SIG-M5 (cell line): ENCODE measurements around the gene CPNE9.

Experiments
- DNase-seq: peaks from one replicate; lab custom pipeline; 2025; lab: John Stamatoyannopoulos, UW

CPNE9 gene, protein sequence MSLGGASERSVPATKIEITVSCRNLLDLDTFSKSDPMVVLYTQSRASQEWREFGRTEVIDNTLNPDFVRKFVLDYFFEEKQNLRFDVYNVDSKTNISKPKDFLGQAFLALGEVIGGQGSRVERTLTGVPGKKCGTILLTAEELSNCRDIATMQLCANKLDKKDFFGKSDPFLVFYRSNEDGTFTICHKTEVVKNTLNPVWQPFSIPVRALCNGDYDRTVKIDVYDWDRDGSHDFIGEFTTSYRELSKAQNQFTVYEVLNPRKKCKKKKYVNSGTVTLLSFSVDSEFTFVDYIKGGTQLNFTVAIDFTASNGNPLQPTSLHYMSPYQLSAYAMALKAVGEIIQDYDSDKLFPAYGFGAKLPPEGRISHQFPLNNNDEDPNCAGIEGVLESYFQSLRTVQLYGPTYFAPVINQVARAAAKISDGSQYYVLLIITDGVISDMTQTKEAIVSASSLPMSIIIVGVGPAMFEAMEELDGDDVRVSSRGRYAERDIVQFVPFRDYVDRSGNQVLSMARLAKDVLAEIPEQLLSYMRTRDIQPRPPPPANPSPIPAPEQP

DNA sequence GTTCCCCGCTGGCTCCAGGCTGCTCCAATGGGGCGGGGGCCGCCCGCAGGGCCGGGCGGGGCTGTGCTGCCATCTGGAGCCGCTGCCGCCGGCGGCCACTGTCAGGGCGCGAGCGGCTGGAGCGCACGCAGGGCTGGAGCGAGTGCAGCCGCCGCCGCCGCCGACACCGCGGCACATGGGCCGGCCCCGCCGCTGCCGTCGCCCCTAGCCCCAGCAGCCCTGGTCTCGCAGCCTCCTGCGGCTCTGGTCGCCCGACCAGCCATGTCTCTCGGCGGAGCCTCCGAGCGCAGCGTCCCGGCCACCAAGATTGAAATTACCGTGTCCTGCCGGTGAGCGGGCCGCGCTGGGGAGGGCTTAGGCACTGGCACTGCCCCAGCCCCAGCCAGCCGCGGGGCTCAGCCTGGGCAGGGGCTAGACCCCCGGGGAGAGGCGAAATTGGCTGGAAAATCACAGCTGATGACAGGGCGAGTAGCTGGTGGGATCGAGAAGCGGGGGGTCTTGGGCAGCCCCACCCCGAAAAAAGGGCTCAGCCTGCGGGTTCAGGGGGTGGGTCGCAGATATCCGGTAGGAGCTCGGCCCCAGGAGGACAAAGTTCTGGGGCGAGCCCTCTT is at the start of gene CPNE9:
TSS of gene CPNE9 (plus strand) at position 98 of the 611 bp plus-strand sequence. CDS start at position 262, 164 bp downstream.
- DNase-seq, result no peak

DNA sequence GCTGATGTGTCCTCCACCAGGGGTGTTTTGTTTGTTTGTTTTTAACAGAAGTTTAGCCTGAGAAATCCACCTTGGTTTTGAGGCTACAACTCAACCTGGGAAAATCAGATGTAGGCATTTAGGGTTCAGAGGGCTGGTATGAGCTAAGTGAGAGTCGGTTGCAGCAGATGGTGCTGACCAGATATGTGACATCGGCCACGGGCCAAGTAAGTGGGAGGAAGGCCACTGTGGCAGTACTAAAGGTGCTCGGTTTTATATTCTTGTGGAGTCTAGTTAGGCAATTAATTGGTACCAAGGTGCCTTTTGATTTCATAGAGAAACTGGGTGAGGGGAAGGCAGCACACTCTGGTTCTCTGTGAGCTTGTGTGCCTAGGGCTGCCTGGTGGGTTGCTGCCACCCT is 43.8 kb upstream of the CPNE9 start:
- DNase-seq, result no peak

DNA sequence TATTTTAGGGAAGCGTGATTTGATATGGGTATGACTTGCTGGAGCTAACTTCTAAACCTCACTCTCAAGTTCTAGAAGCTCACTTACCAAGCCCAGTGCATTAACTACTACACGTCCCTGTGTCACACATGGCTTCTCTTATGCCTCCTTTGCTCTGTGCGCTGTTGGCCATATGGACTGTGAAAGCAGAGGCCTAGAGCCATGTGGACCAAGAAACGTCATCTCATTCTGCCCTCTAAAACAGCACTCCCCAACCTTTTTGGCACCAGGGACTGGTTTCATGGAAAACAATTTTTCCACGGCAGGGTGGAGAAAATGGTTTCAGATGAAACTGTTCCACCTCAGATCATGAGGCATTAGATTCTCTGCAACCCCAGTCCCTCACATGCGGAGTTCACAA is 42.7 kb upstream of the CPNE9 start:
- no peak for DNase-seq

DNA sequence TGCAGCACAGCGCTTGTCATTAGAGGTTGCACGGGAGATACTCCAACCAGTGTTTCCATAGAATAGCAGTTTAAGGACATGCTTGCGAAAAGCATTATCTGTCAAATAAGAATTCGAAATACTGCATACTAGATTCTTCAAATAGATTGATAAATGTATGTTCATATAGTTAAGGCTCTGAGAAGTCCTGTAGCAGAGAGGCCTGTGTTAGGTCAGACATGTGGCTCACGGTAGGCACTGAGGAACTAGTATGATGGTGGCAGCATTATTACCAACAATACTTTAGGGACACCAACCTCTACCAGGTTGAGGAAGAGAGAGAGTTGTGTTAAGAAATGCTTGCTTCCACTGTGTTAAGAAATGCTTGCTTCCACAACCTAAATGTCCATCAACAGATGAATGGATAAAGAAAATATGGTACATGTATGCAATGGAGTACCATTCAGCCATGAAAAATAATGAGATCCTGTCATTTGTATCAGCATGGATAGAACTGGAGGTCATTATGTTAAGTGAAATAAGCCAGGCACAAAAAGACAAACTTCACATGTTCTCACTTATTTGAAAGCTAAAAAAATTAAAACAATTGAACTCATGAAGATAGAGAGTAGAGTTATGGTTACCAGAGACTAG is 39.4 kb upstream of the CPNE9 start:
- no peak for DNase-seq

DNA sequence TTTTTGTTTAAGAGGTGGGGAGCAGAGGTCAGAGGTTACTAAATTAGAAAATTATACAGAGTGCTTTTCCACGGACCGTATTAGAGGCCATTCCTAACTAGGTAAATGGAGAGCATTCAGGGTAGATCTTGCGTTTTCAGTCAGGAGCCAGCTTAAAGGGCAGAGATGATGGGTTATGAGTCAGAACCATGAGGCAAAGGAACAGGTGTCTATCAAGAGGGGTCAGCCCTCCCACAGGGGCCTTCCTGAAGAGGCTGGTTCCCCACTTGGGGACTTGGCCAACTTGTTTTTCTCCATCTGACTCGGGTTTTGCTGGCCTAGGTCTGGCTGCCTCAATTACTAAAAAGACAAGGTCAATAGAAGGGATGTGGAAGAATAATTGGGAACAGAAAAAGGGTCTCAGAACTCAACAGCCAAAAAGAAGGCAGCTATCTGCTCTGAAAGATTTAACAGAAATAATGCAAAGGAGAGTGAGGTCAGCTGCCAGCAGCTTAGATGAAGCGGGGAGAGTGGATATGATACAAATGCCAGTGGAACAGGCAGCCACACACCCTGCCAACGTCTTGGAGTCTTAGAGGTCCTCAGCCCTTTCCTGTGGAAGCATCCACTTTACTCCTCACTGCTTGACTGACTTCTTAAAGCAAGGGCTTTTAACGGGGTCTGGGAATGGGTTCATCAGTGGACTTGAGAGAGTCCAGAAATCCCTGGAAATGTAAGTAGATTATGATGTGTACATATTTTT is 36.8 kb upstream of the CPNE9 start:
- no peak for DNase-seq

DNA sequence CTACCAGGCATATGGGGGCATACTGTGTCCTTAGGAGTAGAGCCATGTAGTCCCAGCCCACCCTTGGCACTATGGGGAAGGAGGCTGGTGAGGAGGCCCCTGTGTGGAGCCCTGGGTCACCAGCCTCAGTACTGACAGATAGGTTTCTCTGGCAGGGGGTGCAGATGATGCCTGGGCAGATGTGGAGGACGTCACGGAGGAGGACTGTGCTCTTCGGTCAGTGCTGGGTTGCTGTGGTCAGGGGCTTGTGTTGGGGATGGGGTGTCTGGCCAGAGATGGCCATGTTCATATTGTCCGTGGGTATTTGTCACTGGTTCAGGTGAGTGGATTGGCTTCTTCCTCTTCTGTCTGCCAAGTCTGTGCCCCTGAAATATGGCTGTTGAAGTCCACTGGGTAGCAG is 34.4 kb upstream of the CPNE9 start:
- no peak for DNase-seq

DNA sequence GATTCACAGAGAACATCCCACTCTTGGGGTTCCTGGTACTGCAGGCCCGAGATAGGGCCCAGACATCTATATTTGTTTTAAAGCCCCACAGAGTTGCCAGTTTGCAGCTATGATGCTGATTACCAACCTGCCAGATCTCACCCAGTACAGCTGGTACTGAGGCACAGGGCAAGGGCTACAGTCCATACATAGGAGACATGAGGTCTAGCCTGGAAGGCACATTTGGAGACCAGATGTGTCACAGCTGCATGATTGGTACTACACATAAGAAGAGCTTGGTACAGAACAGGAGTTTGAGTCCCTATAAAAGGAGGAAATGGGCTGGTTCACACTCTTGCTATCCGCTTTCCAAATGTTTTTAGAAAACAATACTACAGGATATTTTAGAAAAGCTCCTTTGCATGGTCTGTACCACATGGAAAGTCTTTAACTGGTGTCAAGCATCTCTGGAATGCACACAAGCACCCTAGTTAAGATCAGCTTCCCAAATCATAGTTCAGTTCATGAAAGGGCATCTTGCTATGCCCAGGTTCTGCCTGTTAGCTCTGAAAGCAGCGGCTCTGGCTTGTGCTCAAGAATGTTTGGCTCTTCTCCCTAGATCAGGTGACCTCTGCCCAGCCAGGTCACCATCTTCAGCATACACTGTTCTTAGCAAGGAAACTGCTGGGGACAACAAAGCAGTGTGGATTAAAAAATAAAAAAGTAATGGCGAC is 33.8 kb upstream of the CPNE9 start:
- DNase-seq, result no peak

DNA sequence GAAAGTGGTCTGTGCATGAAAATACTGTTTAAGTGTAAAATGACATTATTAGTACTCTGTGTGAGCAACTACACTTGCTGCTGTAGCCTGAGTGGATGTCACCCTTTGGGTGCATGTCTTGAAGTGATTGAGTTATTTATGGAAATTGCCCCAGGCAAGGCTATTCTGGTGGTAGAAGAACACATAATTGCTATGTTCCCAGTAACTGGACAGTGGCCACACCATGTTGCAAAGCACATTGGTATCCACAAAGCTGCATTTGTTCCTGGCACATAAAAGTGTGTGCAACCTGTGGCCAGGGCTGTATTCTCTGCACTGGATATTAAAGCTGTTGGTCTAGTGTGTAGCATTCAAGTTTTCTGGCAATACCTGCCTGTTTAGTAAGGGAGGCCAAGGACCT is 30.6 kb upstream of the CPNE9 start:
- no peak for DNase-seq

DNA sequence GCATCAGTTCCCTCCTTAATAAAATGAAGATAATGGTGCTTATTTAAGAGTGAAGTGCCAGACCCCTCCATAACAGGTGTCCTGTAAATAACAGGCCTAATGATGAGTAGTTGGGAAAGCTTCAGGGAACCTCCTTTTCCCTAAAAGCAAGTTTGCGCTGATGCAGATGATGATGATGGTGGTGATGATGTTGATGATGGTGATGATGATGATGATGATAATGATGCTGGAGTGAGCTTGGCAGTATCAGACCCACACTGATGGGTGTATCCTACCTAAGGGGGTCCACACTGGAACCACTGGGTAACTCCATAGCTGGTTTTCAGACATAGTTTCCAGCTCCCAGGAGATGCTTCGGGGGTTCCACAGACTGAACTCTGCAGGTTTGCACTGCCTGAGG is 29.9 kb upstream of the CPNE9 start:
- DNase-seq, result no peak

DNA sequence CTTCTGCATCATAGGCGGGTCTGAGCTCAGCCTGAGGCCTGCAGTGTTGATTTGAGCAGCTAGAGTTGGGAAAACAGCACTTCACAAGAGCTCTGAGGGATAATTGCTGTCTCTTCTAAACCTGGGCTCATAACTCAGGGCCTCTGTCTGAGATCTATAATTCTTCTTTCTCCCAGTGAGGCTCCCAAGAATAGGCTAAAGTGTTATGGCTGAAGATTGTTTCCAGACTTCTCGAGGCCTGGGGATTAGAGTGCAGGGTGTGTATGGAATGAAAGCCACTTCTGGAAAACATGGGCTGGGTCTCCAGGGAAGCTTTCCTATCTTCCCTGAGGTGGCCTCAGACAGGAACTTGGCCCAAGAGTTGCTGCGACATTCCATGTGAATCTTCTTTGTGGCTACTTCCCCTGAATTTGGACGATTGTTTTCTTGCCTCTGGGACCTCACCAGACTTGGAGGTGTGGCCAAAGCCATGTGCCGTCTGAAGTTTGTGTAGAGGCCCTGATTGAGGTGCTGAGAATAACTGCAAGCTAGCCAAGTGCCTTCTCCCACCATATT is 27.8 kb upstream of the CPNE9 start:
- no peak for DNase-seq

DNA sequence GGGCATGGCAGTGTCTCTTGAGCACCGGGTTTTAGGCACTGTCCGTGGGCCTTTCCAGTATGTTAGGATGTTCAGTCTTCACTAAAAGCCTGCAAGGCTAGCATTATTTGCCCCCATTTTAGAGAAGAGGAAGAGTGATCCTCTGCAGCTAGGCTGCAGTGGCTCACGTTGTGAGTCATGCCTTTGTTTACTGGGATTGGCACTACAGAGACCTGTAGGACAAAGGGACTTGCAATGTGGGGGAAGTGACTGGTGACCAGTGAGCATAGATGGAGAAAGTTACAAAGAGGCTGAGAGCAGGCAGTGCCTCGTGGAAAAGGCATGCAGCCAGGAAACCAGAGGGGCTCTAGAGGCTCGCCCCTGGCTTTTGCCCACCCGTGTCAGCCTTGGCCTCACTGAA is 26.8 kb upstream of the CPNE9 start:
- no peak for DNase-seq

DNA sequence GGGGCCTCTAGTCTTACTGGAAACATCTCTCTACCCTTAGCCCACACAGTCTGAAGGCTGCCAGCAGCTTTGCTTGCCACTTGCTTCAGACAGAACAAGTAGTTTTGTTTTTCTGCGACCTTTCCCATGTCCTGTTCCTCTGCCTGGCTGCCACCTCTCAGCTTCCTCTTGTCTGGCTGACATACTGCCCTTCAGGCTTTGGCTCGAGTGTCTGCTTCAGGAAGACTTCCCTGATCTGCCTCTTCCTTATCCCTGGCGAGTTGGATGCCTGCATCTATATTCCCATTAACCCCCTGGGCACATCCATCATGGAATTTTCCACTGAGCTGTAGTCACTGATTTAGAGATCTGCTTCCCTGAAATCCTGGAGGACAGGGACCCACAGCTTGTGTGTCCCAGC is 25.1 kb upstream of the CPNE9 start:
- no peak for DNase-seq

DNA sequence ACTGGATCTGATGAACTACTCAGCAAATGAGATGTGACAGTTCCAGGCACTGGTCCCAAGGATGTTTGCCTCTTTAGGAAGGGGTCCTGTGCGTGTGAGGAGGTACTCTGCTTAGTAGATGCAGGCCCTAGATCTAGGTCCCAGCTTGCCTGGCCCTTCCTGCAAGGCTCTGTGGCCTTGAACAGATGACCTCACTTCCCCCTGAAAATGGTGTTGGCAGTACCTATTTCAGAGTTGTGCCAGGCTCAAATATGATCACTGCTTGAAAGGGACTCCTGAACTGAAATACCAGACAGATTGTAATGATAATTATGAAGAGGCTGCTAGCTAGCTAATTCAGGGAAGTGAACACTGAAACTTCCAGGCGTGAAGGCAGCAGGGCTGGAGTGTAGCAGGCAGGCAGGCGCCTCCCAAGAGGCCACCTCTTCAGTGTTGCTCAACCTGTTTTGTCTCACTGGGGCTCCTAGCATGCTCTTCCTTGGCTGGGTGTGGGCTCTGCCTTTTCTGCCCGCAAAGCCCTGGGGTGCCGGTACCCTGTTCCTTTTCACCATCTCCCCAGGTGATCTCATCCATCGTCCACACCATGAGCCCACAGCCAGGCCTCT is 24.1 kb upstream of the CPNE9 start:
- no peak for DNase-seq

DNA sequence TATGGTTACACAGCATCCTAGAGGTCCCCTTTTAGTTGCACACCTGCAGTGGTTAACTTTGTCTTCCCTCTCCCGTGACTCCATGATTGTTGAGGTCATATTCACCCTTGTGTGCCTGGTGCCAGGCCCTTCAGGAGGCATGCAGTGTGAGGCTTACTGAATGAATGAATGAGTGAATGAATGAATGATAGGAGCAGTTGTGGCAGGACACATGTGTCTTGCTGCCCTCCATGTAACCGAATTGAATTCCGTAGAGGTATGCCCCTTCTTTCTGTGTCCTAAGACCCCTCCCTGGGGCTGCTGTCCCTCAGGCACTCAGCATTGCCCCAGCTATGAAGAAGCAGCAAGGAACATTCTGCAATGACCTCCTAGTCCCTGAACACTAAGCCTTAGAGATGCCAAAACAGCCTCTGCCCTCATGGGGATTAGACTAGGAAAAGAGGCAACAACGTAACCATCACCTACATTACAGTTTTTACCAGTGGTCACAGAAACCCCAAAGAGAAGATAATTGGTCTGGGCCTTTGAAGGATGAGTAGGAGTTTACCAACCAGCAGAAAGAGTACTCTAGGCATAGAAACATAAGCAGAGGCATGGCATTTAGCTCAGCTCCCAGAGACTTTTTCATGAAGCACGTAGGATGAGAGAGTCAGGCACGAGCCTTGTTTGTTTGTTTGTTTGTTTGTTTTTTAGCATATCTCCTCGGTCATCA is 22.5 kb upstream of the CPNE9 start:
- no peak for DNase-seq

DNA sequence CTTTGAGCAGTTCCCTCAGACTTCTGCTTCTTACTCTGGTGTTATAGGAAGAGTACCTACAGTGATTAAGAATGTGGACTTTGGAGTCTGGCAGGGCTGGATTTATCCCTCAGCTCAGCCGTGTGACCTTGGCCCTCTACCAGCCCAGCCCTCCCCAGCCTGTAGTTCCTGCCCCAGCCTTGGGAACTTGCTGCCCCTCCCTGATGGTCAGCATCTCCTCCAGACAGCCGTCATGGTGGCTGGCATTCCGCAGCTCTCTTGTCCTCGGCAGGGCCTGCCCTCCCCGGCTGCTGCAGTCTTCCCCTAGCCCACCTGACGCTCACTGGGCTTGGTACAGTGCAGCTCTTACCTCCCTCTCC is 21.9 kb upstream of the CPNE9 start:
- DNase-seq, result no peak

DNA sequence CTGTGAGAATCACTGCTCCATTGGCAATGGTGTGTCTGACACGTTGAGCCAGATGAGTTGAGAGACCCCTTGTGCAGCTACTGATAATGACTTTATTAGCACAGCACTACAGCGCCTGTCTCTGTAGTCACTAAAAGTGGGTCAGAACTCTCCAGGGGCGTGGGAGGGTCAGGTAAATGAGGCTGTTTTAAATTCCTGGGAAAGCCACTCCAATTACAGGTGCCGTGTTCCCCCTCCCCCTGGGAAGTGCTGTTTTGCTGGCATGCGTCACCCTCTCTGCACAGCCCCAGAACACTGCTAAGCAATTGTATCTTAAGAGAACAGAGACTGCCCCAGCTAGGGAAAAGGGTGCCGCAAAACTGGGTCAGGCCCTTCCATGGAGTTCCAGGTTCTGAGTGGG is 21.5 kb upstream of the CPNE9 start:
- no peak for DNase-seq

DNA sequence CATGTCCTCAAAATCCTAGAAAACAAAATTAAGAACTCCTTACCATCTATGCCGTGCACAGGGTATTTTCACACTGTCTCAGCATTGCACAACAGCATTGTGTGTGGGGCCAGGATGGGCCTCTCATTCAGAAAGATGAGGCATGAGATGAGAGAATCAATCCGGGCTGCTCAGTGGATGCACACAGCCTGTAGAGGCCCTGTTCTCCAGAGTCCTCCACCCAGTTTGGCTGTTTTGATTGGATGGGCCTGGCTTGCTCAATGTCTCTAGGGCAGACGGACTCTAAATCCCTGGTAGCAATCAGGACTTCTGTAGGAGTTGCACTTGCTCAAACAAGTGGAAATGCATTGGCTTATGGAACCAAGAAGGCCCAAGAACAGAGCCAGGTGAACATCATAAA is 20.2 kb upstream of the CPNE9 start:
- DNase-seq, result no peak

DNA sequence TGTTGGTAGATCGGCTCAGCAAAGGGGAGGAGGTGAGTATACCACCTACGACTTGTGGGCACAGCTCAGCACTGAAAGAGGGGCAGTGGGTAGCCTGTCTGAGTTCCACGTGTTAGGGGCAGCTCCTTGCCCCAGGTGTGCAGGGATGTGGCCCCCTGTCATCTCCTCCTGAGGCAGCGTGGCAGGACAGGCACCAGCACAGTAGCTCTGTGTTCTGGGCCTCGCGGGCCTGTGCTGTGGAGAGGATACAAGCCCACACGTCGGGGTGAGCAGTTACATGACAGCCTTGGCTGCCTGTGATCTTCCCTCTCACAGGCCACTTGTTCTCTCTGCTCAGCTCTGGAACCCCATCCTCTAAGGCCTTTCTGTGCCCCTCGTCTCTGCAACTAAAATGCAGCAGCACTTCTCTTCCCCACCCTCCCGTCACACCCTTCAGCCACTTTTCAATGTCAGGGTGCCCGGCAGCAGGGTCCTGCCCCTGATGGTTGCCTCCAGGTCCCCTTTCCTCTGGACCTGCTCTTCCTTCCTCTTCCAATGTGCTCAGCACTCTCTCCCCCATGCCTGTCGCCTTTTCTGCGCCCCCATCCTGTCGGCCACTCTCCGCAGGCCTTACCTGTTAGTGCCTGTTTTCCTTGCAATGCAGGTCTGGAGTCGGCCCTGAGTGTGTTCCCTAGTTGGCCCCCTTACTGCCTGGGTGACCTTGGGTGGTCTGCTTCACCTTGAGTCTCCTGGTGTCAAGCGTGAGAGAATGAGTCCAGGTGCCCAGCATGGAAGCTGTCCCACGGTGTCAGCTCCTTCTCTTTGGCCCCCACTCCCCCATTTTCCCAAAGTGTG is 18.2 kb upstream of the CPNE9 start:
- no peak for DNase-seq

DNA sequence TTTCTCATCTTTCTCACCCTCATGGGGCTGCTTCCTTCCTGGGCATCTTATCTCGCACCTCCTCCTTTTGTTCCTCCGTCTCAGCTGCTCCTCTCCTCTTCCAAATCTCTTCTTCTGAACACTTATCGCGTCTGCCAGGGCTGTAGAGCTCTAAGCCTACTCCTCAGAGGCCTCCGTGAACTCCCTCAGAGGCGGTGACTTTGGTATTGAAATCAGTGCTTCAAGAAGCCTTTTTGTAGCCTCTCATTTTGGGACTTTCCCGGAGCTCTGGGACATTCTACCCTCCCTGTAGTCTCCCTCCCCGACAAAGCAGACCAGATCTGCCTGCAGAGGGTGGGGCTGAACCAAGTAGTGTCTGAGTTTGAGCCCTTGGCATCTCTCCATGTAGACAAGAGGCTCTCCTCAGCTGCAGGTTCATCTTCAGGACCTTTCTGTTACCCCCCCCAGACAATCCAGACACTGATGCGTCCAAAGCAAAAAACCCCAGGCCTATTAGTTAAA is 17.5 kb upstream of the CPNE9 start:
- no peak for DNase-seq
